BJ (cell line): Measurements from ENCODE around the gene TTYH2. TPM values are rescaled to one million over a fixed set of nuclear protein-coding genes. Genes with fewer than 3 reads are reported as not detected.

Experiments
- CTCF ChIA-PET: fragments of 350-600 bp; formaldehyde crosslinking; extraction: SDS; loops from one replicate; lab custom pipeline; 2021; ENCODE audit warnings: antibody characterized with exemption, inconsistent platforms; lab: Yijun Ruan, JAX
- POLR2A ChIA-PET: fragments of 300-600 bp; sonication (Branson Sonifier 250); formaldehyde crosslinking; extraction: SDS; loops from one replicate; lab custom pipeline; 2021; ENCODE audit warnings: antibody characterized with exemption; lab: Charles Lee
- DNase-seq: peaks from one replicate; pipeline ENCODE4 v3.0.0-alpha.2; 2011; ENCODE audit warnings: low read depth
- H3K27me3 ChIP-seq: 2 replicates; pipeline ENCODE4 v1.6.0; 2011; ENCODE audit warnings: low read length; ENCODE audit not compliant: control insufficient read depth, insufficient read depth
- H3K36me3 ChIP-seq: 2 replicates; pipeline ENCODE4 v1.5.1; 2011; ENCODE audit warnings: low read length; ENCODE audit not compliant: control insufficient read depth, insufficient read depth
- H3K4me3 ChIP-seq: 2 replicates; pipeline ENCODE4 v1.5.1; 2011; ENCODE audit warnings: low read depth, mild to moderate bottlenecking, control low read depth, low read length
- polyA plus RNA-seq: library from polyadenylated mRNA; depleted of rRNA; stranded (reverse); fragments of >200 nt; gene quantifications from 2 replicates; pipeline ENCODE4 v1.2.3, GENCODE V29; 2011
- TF ChIP-seq, protein P1 (sequence below): IDR thresholded peaks from 2 replicates; pipeline ENCODE4 v1.5.1; 2011; ENCODE audit warnings: low read depth, mild to moderate bottlenecking, control low read depth, inconsistent platforms, low read length, moderate library complexity; ENCODE audit not compliant: insufficient read depth

TTYH2 gene
- polyA plus RNA-seq, 1 experiment: 2.7 TPM

GRCh38 chr17:74192950-74193781 is 20.2 kb upstream of the TTYH2 start:
- POLR2A ChIA-PET: no interaction called here
- Histone ChIP-seq H3K27me3 (peaks cover 13% of the 10 kb centered on the region), H3K4me3 (no peak overlapping the region), H3K36me3 (no peaks in the 10 kb centered on the region)
- TF ChIP-seq, protein P1, sequence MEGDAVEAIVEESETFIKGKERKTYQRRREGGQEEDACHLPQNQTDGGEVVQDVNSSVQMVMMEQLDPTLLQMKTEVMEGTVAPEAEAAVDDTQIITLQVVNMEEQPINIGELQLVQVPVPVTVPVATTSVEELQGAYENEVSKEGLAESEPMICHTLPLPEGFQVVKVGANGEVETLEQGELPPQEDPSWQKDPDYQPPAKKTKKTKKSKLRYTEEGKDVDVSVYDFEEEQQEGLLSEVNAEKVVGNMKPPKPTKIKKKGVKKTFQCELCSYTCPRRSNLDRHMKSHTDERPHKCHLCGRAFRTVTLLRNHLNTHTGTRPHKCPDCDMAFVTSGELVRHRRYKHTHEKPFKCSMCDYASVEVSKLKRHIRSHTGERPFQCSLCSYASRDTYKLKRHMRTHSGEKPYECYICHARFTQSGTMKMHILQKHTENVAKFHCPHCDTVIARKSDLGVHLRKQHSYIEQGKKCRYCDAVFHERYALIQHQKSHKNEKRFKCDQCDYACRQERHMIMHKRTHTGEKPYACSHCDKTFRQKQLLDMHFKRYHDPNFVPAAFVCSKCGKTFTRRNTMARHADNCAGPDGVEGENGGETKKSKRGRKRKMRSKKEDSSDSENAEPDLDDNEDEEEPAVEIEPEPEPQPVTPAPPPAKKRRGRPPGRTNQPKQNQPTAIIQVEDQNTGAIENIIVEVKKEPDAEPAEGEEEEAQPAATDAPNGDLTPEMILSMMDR: no peak
- CTCF ChIA-PET: interaction anchor here (8.0 kb wide), 1 partner anchor 8 kb away, joined by 75 read pairs; the partner anchor contains the start of gene RPL38
- no peak for DNase-seq

DNA sequence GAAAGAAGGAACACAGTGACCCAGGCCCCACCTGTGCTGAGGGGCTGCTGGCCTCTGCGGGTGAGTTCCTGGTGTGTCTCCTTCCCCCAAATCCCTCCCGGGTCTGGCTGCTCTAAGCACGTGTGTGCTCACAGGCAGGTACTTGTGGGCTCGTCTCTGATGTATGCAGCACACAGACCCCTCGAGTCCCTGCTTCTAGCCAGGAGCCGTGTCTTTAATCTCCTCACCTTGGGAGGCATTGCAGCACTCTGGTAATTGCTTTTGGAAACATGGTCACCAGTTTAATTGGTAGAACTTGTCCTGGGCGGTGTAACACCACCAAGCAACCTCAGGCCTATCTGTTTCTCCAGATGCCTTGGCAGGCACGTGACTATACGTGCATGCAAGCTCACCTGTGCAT is 18.7 kb upstream of the TTYH2 start:
- TF ChIP-seq, protein P1: no peak
- Histone ChIP-seq H3K27me3 (peaks cover 13% of the 10 kb centered on the region), H3K4me3 (no peak overlapping the region)

GRCh38 chr17:74196541-74197317 is 16.6 kb upstream of the TTYH2 start:
- Histone ChIP-seq H3K4me3 (no peak overlapping the region), H3K36me3 (no peaks in the 10 kb centered on the region), H3K27me3 (peaks cover 19% of the 10 kb centered on the region)
- POLR2A ChIA-PET: no interaction called here
- TF ChIP-seq, protein P1: no peak
- no peak for DNase-seq
- CTCF ChIA-PET: no interaction called here

More for the DNA sequence above, 18.7 kb upstream of the TTYH2 start:
- DNase-seq: no peak
- POLR2A ChIA-PET: no interaction called here
- no peaks in the 10 kb centered on the region for H3K36me3 ChIP-seq
- CTCF ChIA-PET: no interaction called here

- Histone ChIP-seq H3K27me3 (peaks cover 24% of the 10 kb centered on the region), H3K36me3 (no peaks in the 10 kb centered on the region), H3K4me3 (no peak overlapping the region)
- TF ChIP-seq, protein P1: no peak
- no peak for DNase-seq
- ChIA-PET CTCF (no interaction called here), POLR2A (no interaction called here)
These were observed 15.6 kb upstream of the TTYH2 start for GRCh38 chr17:74197801-74198200.

DNA sequence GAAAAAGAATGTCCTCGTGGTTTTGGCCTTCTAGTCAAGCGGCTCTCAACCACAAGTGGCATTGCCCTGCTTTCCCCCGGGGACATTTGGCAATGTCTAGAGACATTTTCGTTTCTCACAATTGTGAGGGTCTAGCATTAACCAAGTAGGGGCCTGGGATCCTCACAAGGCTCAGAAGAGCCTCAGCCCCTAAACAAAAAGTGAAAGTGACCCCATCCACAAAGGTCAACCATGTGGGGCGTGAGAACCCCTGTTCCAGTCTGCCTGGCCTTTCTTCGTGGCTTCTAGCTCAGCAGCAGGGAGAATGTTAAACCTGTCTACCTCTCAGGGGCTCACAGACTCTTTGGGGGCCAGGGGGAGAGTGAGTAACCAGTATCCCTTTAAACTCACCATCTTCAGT is 14.7 kb upstream of the TTYH2 start:
- TF ChIP-seq, protein P1: no peak
- ChIA-PET CTCF (interaction anchor here (1.5 to 5.7 kb wide), 4 partner anchors 8 to 769 kb away, joined by 6 to 75 read pairs (median 16); partner anchors contain the start of gene TTYH2), POLR2A (no interaction called here)
- Histone ChIP-seq H3K36me3 (no peaks in the 10 kb centered on the region), H3K27me3 (peaks cover 24% of the 10 kb centered on the region), H3K4me3 (no peak overlapping the region)
- no peak for DNase-seq
